Mesenchymal stem cell (in vitro differentiated cells and primary cell): ENCODE measurements around the gene A4GALT.

Source experiments
- DNase-seq: peaks from one replicate; pipeline ENCODE4 v3.0.0-alpha.2; 2013
- H2AFZ ChIP-seq: one replicate; pipeline ENCODE4 v1.6.1; 2013; ENCODE audit warnings: low read depth, mild to moderate bottlenecking, control low read depth, inconsistent platforms, low read length, moderate library complexity
- H2AK5ac ChIP-seq: 2 replicates; pipeline ENCODE4 v1.6.1; 2013; ENCODE audit warnings: low read length, moderate library complexity, mild to moderate bottlenecking, inconsistent platforms; ENCODE audit not compliant: severe bottlenecking
- H2BK120ac ChIP-seq: one replicate; pipeline ENCODE4 v1.6.1; 2013; ENCODE audit warnings: low read depth, mild to moderate bottlenecking, inconsistent platforms, low read length, moderate library complexity
- H2BK12ac ChIP-seq, 2 experiments: one replicate each; pipeline ENCODE4 v1.6.1; 2013; ENCODE audit warnings: inconsistent platforms in 2 of 2, low read length in 2 of 2, mild to moderate bottlenecking in 2 of 2, moderate library complexity in 2 of 2, control low read depth in 1 of 2
- H2BK15ac ChIP-seq: one replicate; pipeline ENCODE4 v1.6.1; 2013; ENCODE audit warnings: mild to moderate bottlenecking, low read depth, inconsistent platforms; ENCODE audit not compliant: poor library complexity, severe bottlenecking
- H2BK5ac ChIP-seq: 2 replicates; pipeline ENCODE4 v1.6.1; 2013; ENCODE audit warnings: low read depth, mild to moderate bottlenecking, low read length, control low read depth, inconsistent platforms; ENCODE audit not compliant: poor library complexity, severe bottlenecking
- H3K14ac ChIP-seq, 2 experiments: one replicate each; pipeline ENCODE4 v1.6.1; 2013; ENCODE audit warnings: inconsistent platforms in 2 of 2, low read length in 2 of 2, control low read depth in 1 of 2, mild to moderate bottlenecking in 1 of 2, moderate library complexity in 1 of 2
- H3K18ac ChIP-seq, 2 experiments: one replicate each; pipeline ENCODE4 v1.6.1; 2013; ENCODE audit warnings: inconsistent platforms in 2 of 2, low read length in 2 of 2, control low read depth in 1 of 2, low read depth in 1 of 2, mild to moderate bottlenecking in 1 of 2
- H3K23ac ChIP-seq, 2 experiments: one replicate each; pipeline ENCODE4 v1.6.1; 2013; ENCODE audit warnings: inconsistent platforms in 2 of 2, low read length in 2 of 2, mild to moderate bottlenecking in 2 of 2, moderate library complexity in 2 of 2, control low read depth in 1 of 2
- H3K27ac ChIP-seq: 2 replicates; pipeline ENCODE4 v1.5.1; 2013; ENCODE audit warnings: mild to moderate bottlenecking, moderate library complexity, low read length, control low read depth, inconsistent platforms; ENCODE audit not compliant: poor library complexity, severe bottlenecking
- H3K27me3 ChIP-seq, 2 experiments: 2 replicates each; pipeline versions ENCODE4 v1.6.1 to v1.7.0; 2013; ENCODE audit warnings: low read length in 2 of 2, mild to moderate bottlenecking in 2 of 2, moderate library complexity in 2 of 2, control low read depth in 1 of 2, inconsistent platforms in 1 of 2; ENCODE audit not compliant: control insufficient read depth in 1 of 2, insufficient read depth in 1 of 2
- H3K36me3 ChIP-seq, 2 experiments: 2 replicates each; pipeline versions ENCODE4 v1.6.1 to v1.7.0; 2013; ENCODE audit warnings: low read length in 2 of 2, control low read depth in 1 of 2, inconsistent platforms in 1 of 2, low read depth in 1 of 2, mild to moderate bottlenecking in 1 of 2; ENCODE audit not compliant: insufficient read depth in 2 of 2, control insufficient read depth in 1 of 2
- H3K4ac ChIP-seq, 2 experiments: one replicate each; pipeline ENCODE4 v1.6.1; 2013; ENCODE audit warnings: inconsistent platforms in 2 of 2, low read length in 2 of 2, mild to moderate bottlenecking in 2 of 2, moderate library complexity in 2 of 2, control low read depth in 1 of 2, low read depth in 1 of 2
- H3K4me1 ChIP-seq: 2 replicates; pipeline ENCODE4 v1.6.1; 2013; ENCODE audit warnings: low read depth, low read length, control low read depth; ENCODE audit not compliant: control insufficient read depth, insufficient read depth
- H3K4me2 ChIP-seq: 2 replicates; pipeline ENCODE4 v1.6.1; 2013; ENCODE audit warnings: low read length, mild to moderate bottlenecking, inconsistent platforms; ENCODE audit not compliant: poor library complexity, severe bottlenecking
- H3K4me3 ChIP-seq, 2 experiments: 2 replicates each; pipeline versions ENCODE4 v1.5.1 to v1.7.0; 2013; ENCODE audit warnings: low read length in 2 of 2, mild to moderate bottlenecking in 2 of 2, control low read depth in 1 of 2, low read depth in 1 of 2; ENCODE audit not compliant: insufficient read depth in 1 of 2
- H3K79me1 ChIP-seq: replicated peaks from 2 replicates; pipeline ENCODE4 v1.6.1; 2013; ENCODE audit warnings: mild to moderate bottlenecking, control low read depth, low read length, inconsistent platforms; ENCODE audit not compliant: poor library complexity, severe bottlenecking
- H3K9ac ChIP-seq: 2 replicates; pipeline ENCODE4 v1.7.0; 2013; ENCODE audit warnings: mild to moderate bottlenecking, low read length, moderate library complexity
- H3K9me3 ChIP-seq: 2 replicates; pipeline ENCODE4 v1.7.0; 2013; ENCODE audit warnings: mild to moderate bottlenecking, low read length; ENCODE audit not compliant: control insufficient read depth
- H4K8ac ChIP-seq: one replicate; pipeline ENCODE4 v1.6.1; 2013; ENCODE audit warnings: inconsistent platforms, mild to moderate bottlenecking, low read length, moderate library complexity
- H4K91ac ChIP-seq: one replicate; pipeline ENCODE4 v1.6.1; 2013; ENCODE audit warnings: mild to moderate bottlenecking, low read length, inconsistent platforms
- WGBS: methylation state at CpG from one replicate; pipeline ENCODE4 v1.1.7; 2013; ENCODE audit warnings: mixed read lengths; 5-methylcytosine and 5-hydroxymethylcytosine counted together

Gene A4GALT

GRCh38 chr22:42700355-42700754 is 20.3 kb downstream of the A4GALT start:
- Histone ChIP-seq H3K23ac (no peak overlapping the region), H3K14ac (no peak overlapping the region), H3K4me3 (no peak overlapping the region), H3K9me3 (no peaks in the 10 kb centered on the region), H3K79me1 (peaks cover 38% of the 10 kb centered on the region), H3K4ac (no peak overlapping the region), H3K27me3 (no peaks in the 10 kb centered on the region), H3K18ac (no peak overlapping the region), H4K8ac (no peak overlapping the region), H2BK12ac (no peak overlapping the region), H3K9ac (no peak overlapping the region), H4K91ac (peak overlapping the region; percentile 49), H2AK5ac (no peak overlapping the region), H2BK15ac (no peak overlapping the region), H3K27ac (no peak overlapping the region), H3K36me3 (peaks cover 22 to 23% of the 10 kb centered on the region in 2 experiments), H2BK5ac (no peak overlapping the region), H3K4me2 (no peak overlapping the region), H2AFZ (no peak overlapping the region), H3K4me1 (peaks cover 30% of the 10 kb centered on the region), H2BK120ac (no peak overlapping the region)
- DNase-seq: no peak
- WGBS: 90% methylated on average over 8 of the region's 8 CpGs

- H3K14ac ChIP-seq: no peak overlapping the region
- no peak for DNase-seq
- H3K4me2 ChIP-seq: no peak overlapping the region
- H3K9me3 ChIP-seq: no peaks in the 10 kb centered on the region
- H3K9ac ChIP-seq: peak overlapping the region; percentile 70
- peak overlapping the region; percentile 40 for H2AK5ac ChIP-seq
- H3K27me3 ChIP-seq: no peaks in the 10 kb centered on the region
- peaks cover 31% of the 10 kb centered on the region for H3K4me1 ChIP-seq
- no peak overlapping the region for H4K91ac ChIP-seq
- H3K23ac ChIP-seq: no peak overlapping the region
- H2BK15ac ChIP-seq: peak overlapping the region; percentile 9
- WGBS: 89% methylated on average over 12 of the region's 12 CpGs
- H2BK12ac ChIP-seq: no peak overlapping the region
- peaks cover 25 to 26% of the 10 kb centered on the region in 2 experiments for H3K36me3 ChIP-seq
- no peak overlapping the region for H2BK120ac ChIP-seq
- no peak overlapping the region for H3K4ac ChIP-seq
- no peak overlapping the region for H2AFZ ChIP-seq
- H3K4me3 ChIP-seq: no peak overlapping the region
- H3K27ac ChIP-seq: no peak overlapping the region
- H2BK5ac ChIP-seq: no peak overlapping the region
- H4K8ac ChIP-seq: no peak overlapping the region
- H3K79me1 ChIP-seq: peaks cover 39% of the 10 kb centered on the region
- no peak overlapping the region for H3K18ac ChIP-seq
Measured at GRCh38 chr22:42699976-42700352, 20.7 kb downstream of the A4GALT start.

GRCh38 chr22:42699281-42699975 is 21.2 kb downstream of the A4GALT start:
- no peak overlapping the region for H3K4ac ChIP-seq
- H3K79me1 ChIP-seq: peaks cover 41% of the 10 kb centered on the region
- H3K18ac ChIP-seq: no peak overlapping the region
- no peak overlapping the region for H2BK120ac ChIP-seq
- H3K4me3 ChIP-seq: peak overlapping the region in 1 of 2 experiments; percentile 53
- no peak overlapping the region for H3K14ac ChIP-seq
- no peak for DNase-seq
- no peaks in the 10 kb centered on the region for H3K9me3 ChIP-seq
- H3K36me3 ChIP-seq: peaks cover 31 to 32% of the 10 kb centered on the region in 2 experiments
- H2AK5ac ChIP-seq: peak overlapping the region; percentile 40
- WGBS: 90% methylated on average over 17 of the region's 17 CpGs
- H3K4me2 ChIP-seq: no peak overlapping the region
- H4K8ac ChIP-seq: no peak overlapping the region
- no peak overlapping the region for H2BK12ac ChIP-seq
- H3K9ac ChIP-seq: peak overlapping the region; percentile 70
- H2BK5ac ChIP-seq: no peak overlapping the region
- H2BK15ac ChIP-seq: peak overlapping the region; percentile 15
- H3K27me3 ChIP-seq: no peaks in the 10 kb centered on the region
- H2AFZ ChIP-seq: no peak overlapping the region
- no peak overlapping the region for H4K91ac ChIP-seq
- no peak overlapping the region for H3K23ac ChIP-seq
- H3K4me1 ChIP-seq: peaks cover 33% of the 10 kb centered on the region
- H3K27ac ChIP-seq: no peak overlapping the region

DNA sequence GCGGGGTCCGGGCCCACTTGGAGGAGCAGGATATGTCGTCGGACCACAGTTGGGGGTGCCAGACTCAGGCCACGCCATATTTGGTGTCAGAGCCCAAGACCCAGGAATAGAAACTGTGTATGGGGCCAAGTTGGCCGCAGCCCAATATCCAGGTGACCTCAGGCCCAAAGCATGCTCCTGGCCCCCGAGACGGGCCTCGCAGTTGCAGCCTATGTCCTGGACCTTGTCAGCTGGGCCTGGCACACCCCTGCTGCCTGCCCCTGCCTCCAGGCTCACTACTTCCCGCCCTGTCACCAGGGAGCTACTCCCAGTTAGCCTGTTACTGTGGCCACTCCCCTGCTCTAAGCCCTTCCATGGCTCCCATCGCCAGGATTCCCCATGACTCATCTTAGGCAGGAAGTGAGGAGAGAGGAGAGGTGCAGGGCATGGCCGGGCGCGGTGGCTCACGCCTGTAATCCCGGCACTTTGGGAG is 23.1 kb downstream of the A4GALT start:
- H4K91ac ChIP-seq: no peak overlapping the region
- H2AK5ac ChIP-seq: no peak overlapping the region
- no peak overlapping the region for H4K8ac ChIP-seq
- H2BK120ac ChIP-seq: peak overlapping the region; percentile 39
- no peak overlapping the region for H2BK15ac ChIP-seq
- no peak overlapping the region for H2BK5ac ChIP-seq
- no peak overlapping the region for H3K23ac ChIP-seq
- H3K36me3 ChIP-seq: peaks cover 46 to 48% of the 10 kb centered on the region in 2 experiments
- H3K4me3 ChIP-seq: no peak overlapping the region
- no peak overlapping the region for H3K4ac ChIP-seq
- H2BK12ac ChIP-seq: peak overlapping the region in 1 of 2 experiments; percentile 54
- no peak overlapping the region for H3K14ac ChIP-seq
- DNase-seq: peak; percentile 88
- no peaks in the 10 kb centered on the region for H3K27me3 ChIP-seq
- peaks cover 34% of the 10 kb centered on the region for H3K79me1 ChIP-seq
- no peak overlapping the region for H2AFZ ChIP-seq
- H3K4me2 ChIP-seq: no peak overlapping the region
- H3K9me3 ChIP-seq: no peaks in the 10 kb centered on the region
- no peak overlapping the region for H3K27ac ChIP-seq
- peak overlapping the region; percentile 21 for H3K9ac ChIP-seq
- WGBS: 51% methylated on average over 15 of the region's 16 CpGs
- H3K18ac ChIP-seq: peak overlapping the region in 1 of 2 experiments; percentile 5
- peaks cover 31% of the 10 kb centered on the region for H3K4me1 ChIP-seq
